IMR-90 (cell line): ENCODE measurements around the gene COL8A1. TPM values are rescaled to one million over a fixed set of nuclear protein-coding genes. Genes with fewer than 3 reads are reported as not detected.

Source experiments
- ATAC-seq: fragments of 200-7000 bp; cut with Tn5 transposase; 2 replicates; pipeline ENCODE4 v1.9.1; 2020; ENCODE audit warnings: low read depth, mild to moderate bottlenecking, moderate library complexity
- BruUV-seq: library from RNA; stranded (reverse); fragments of 400-500 nt; replicated peaks from 2 replicates; lab custom pipeline; 2021; lab: Mats Ljungman, UMichigan
- CTCF ChIA-PET: fragments of 300-600 bp; formaldehyde crosslinking; extraction: SDS; loops from one replicate; lab custom pipeline; 2021; ENCODE audit warnings: antibody characterized with exemption; lab: Yijun Ruan, JAX
- POLR2A ChIA-PET: fragments of 300-600 bp; sonication (Branson Sonifier 250); formaldehyde crosslinking; loops from one replicate; lab custom pipeline; 2022; ENCODE audit warnings: antibody characterized with exemption; ENCODE audit not compliant: unreplicated experiment; lab: Charles Lee
- DNase-seq: peaks from one replicate; pipeline ENCODE4 v3.0.0; 2013
- H2AFZ ChIP-seq: replicated peaks from 2 replicates; pipeline ENCODE3; 2013; ENCODE audit warnings: low read length, mild to moderate bottlenecking; ENCODE audit not compliant: poor library complexity
- H2AK5ac ChIP-seq: 2 replicates; pipeline ENCODE4 v1.6.1; 2013; ENCODE audit warnings: low read depth, low read length, inconsistent platforms
- H2AK9ac ChIP-seq: replicated peaks from 2 replicates; pipeline ENCODE3; 2013; ENCODE audit warnings: mild to moderate bottlenecking, low read depth, low read length, moderate library complexity; ENCODE audit not compliant: poor library complexity
- H2BK120ac ChIP-seq: 2 replicates; pipeline ENCODE4 v1.6.1; 2013; ENCODE audit warnings: low read depth, low read length, inconsistent platforms
- H2BK15ac ChIP-seq: 3 replicates; pipeline ENCODE4 v1.6.1; 2013; ENCODE audit warnings: low read depth, low read length, inconsistent platforms
- H2BK20ac ChIP-seq: 2 replicates; pipeline ENCODE4 v1.6.1; 2013; ENCODE audit warnings: low read depth, mild to moderate bottlenecking, inconsistent platforms, low read length, moderate library complexity
- H2BK5ac ChIP-seq: 2 replicates; pipeline ENCODE4 v1.6.1; 2013; ENCODE audit warnings: mild to moderate bottlenecking, low read depth, low read length, inconsistent platforms; ENCODE audit not compliant: poor library complexity, severe bottlenecking
- H3K14ac ChIP-seq: replicated peaks from 2 replicates; pipeline ENCODE4 v1.6.1; 2013; ENCODE audit warnings: low read depth, low read length, inconsistent platforms
- H3K18ac ChIP-seq: 2 replicates; pipeline ENCODE4 v1.6.1; 2013; ENCODE audit warnings: low read depth, low read length, control low read depth
- H3K23ac ChIP-seq: 2 replicates; pipeline ENCODE4 v1.6.1; 2013; ENCODE audit warnings: low read depth, low read length, inconsistent platforms
- H3K27ac ChIP-seq: 2 replicates; pipeline ENCODE4 v1.5.1; 2013; ENCODE audit warnings: mild to moderate bottlenecking, control low read depth, low read length; ENCODE audit not compliant: insufficient read depth
- H3K27me3 ChIP-seq: 2 replicates; pipeline ENCODE4 v1.6.1; 2013; ENCODE audit warnings: low read length; ENCODE audit not compliant: control insufficient read depth, insufficient read depth
- H3K36me3 ChIP-seq: 2 replicates; pipeline ENCODE4 v1.6.1; 2013; ENCODE audit warnings: low read length, mixed read lengths; ENCODE audit not compliant: control insufficient read depth, insufficient read depth
- H3K4ac ChIP-seq: 2 replicates; pipeline ENCODE4 v1.6.1; 2013; ENCODE audit warnings: low read depth, low read length, inconsistent platforms
- H3K4me1 ChIP-seq: 2 replicates; pipeline ENCODE4 v1.6.1; 2013; ENCODE audit warnings: low read length, mixed read lengths; ENCODE audit not compliant: control insufficient read depth, insufficient read depth
- H3K4me2 ChIP-seq: 2 replicates; pipeline ENCODE4 v1.6.1; 2013; ENCODE audit warnings: low read depth, mild to moderate bottlenecking, control low read depth, low read length, moderate library complexity
- H3K4me3 ChIP-seq: 2 replicates; pipeline ENCODE4 v1.5.1; 2013; ENCODE audit warnings: low read depth, mild to moderate bottlenecking, control low read depth, low read length, moderate library complexity; ENCODE audit not compliant: insufficient read depth
- H3K56ac ChIP-seq: 2 replicates; pipeline ENCODE4 v1.6.1; 2013; ENCODE audit warnings: low read length, inconsistent platforms; ENCODE audit not compliant: insufficient read depth; ENCODE audit errors: extremely low read depth
- H3K79me1 ChIP-seq, 2 experiments: 2 replicates each; pipeline ENCODE4 v1.6.1; 2013; ENCODE audit warnings: low read length in 2 of 2, inconsistent platforms in 1 of 2, low read depth in 1 of 2
- H3K9ac ChIP-seq: 2 replicates; pipeline ENCODE4 v1.6.1; 2013; ENCODE audit warnings: low read depth, low read length, control low read depth
- H3K9me1 ChIP-seq: 2 replicates; pipeline ENCODE4 v1.6.1; 2013; ENCODE audit warnings: low read length, inconsistent platforms; ENCODE audit not compliant: insufficient read depth
- H3K9me3 ChIP-seq: 2 replicates; pipeline ENCODE4 v1.6.1; 2013; ENCODE audit warnings: low read length; ENCODE audit not compliant: control insufficient read depth, insufficient read depth
- H4K20me1 ChIP-seq: 2 replicates; pipeline ENCODE4 v1.6.1; 2013; ENCODE audit warnings: low read length, inconsistent platforms; ENCODE audit not compliant: insufficient read depth
- H4K5ac ChIP-seq: 2 replicates; pipeline ENCODE4 v1.6.1; 2013; ENCODE audit warnings: mild to moderate bottlenecking, low read depth, low read length, control low read depth
- H4K8ac ChIP-seq, 2 experiments: 2 replicates each; pipeline ENCODE4 v1.6.1; 2013; ENCODE audit warnings: low read depth in 2 of 2, low read length in 2 of 2, control low read depth in 1 of 2, inconsistent platforms in 1 of 2
- H4K91ac ChIP-seq: 2 replicates; pipeline ENCODE4 v1.6.1; 2013; ENCODE audit warnings: low read depth, low read length, inconsistent platforms; ENCODE audit not compliant: insufficient read depth
- BHLHE40 ChIP-seq: fragments of 150-350 bp; IDR thresholded peaks from 2 replicates; pipeline ENCODE4 v1.6.1; 2016; ENCODE audit warnings: mild to moderate bottlenecking, low read depth, low read length
- CEBPB ChIP-seq: IDR thresholded peaks from 2 replicates; pipeline ENCODE4 v1.6.1; 2012; ENCODE audit warnings: low read depth, low read length, improper control_type of control experiment
- CHD1 ChIP-seq: IDR thresholded peaks from 2 replicates; pipeline ENCODE4 v1.6.1; 2012; ENCODE audit warnings: low read depth, low read length, improper control_type of control experiment
- FOS ChIP-seq: fragments of 150-350 bp; IDR thresholded peaks from 2 replicates; pipeline ENCODE4 v1.6.1; 2016; ENCODE audit warnings: low read depth, low read length
- MAFK ChIP-seq: IDR thresholded peaks from 2 replicates; pipeline ENCODE4 v1.6.1; 2012; ENCODE audit warnings: low read depth, low read length, improper control_type of control experiment
- MAZ ChIP-seq: IDR thresholded peaks from 2 replicates; pipeline ENCODE4 v1.6.1; 2012; ENCODE audit warnings: low read depth, mild to moderate bottlenecking, low read length, improper control_type of control experiment, moderate library complexity, borderline replicate concordance
- MXI1 ChIP-seq: IDR thresholded peaks from 2 replicates; pipeline ENCODE4 v1.6.1; 2012; ENCODE audit warnings: low read depth, mild to moderate bottlenecking, low read length, moderate library complexity, borderline replicate concordance
- NFE2L2 ChIP-seq: fragments of 150-350 bp; IDR thresholded peaks from 2 replicates; pipeline ENCODE4 v1.6.1; 2016; ENCODE audit warnings: low read depth, mild to moderate bottlenecking, low read length
- POLR2A ChIP-seq: IDR thresholded peaks from 2 replicates; pipeline ENCODE4 v1.6.1; 2012; ENCODE audit warnings: mild to moderate bottlenecking, low read depth, low read length
- RFX5 ChIP-seq: IDR thresholded peaks from 2 replicates; pipeline ENCODE4 v1.8.0; 2012; ENCODE audit warnings: low read depth, mild to moderate bottlenecking, low read length, moderate library complexity
- SMC3 ChIP-seq: fragments of 150-350 bp; IDR thresholded peaks from 2 replicates; pipeline ENCODE4 v1.6.1; 2016; ENCODE audit warnings: low read depth, mild to moderate bottlenecking, antibody characterized with exemption, low read length, moderate library complexity
- WGBS, 2 experiments: methylation state at CpG; one replicate each; pipeline versions ENCODE4 v1.1.5 to v1.1.7; 2013; ENCODE audit warnings: missing lambda C conversion rate in 2 of 2; ENCODE audit not compliant: insufficient read length in 1 of 2; ENCODE audit errors: extremely low coverage in 2 of 2; 5-methylcytosine and 5-hydroxymethylcytosine counted together
- dilution Hi-C: fragments of 300-500 bp; cut with HindIII; formaldehyde crosslinking; loops from one replicate; pipeline ENCODE4 v1.14.3; 2018; ENCODE audit warnings: low sequenced_read_pairs; ENCODE audit not compliant: unreplicated experiment
- in situ Hi-C: fragments of 300-500 bp; cut with MboI; formaldehyde crosslinking; loops from 3 replicates; pipeline ENCODE4 v1.14.3; 2019; ENCODE audit warnings: low sequenced_read_pairs, inconsistent platforms, mixed read lengths
- intact Hi-C: fragments of 100-400 bp; cut with micrococcal nuclease; formaldehyde crosslinking; loops from 2 replicates; pipeline ENCODE4 v1.10.0; 2022
- polyA plus RNA-seq, 3 experiments: library from polyadenylated mRNA; depleted of rRNA; stranded (reverse); fragments of >200 nt; gene quantifications; 2 replicates each; pipeline ENCODE4 v1.2.3, GENCODE V29; 2012; ENCODE audit warnings: low replicate concordance in 1 of 3
- total RNA-seq: library from RNA; depleted of rRNA; stranded (reverse); fragments of >200 nt; gene quantifications from 2 replicates; pipeline ENCODE4 v1.2.3, GENCODE V29; 2012
- TF ChIP-seq, protein P1 (sequence below): conservative IDR thresholded peaks from 2 replicates; pipeline ENCODE4 v1.5.1; 2012; ENCODE audit warnings: mild to moderate bottlenecking, low read depth, low read length, improper control_type of control experiment
- TF ChIP-seq, protein P2 (sequence below): fragments of 150-350 bp; IDR thresholded peaks from 2 replicates; pipeline ENCODE4 v1.6.1; 2016; ENCODE audit warnings: low read depth, mild to moderate bottlenecking, low read length, moderate library complexity, borderline replicate concordance
- TF ChIP-seq, protein P3 (sequence below): fragments of 150-350 bp; IDR thresholded peaks from 2 replicates; pipeline ENCODE4 v1.6.1; 2017; ENCODE audit warnings: mild to moderate bottlenecking, antibody characterized with exemption, low read length, low read depth

COL8A1 gene
- total and polyA plus RNA-seq, 2 of the 4 experiments (the other 2 are of a cell fraction) = 119 to 151 TPM

DNA sequence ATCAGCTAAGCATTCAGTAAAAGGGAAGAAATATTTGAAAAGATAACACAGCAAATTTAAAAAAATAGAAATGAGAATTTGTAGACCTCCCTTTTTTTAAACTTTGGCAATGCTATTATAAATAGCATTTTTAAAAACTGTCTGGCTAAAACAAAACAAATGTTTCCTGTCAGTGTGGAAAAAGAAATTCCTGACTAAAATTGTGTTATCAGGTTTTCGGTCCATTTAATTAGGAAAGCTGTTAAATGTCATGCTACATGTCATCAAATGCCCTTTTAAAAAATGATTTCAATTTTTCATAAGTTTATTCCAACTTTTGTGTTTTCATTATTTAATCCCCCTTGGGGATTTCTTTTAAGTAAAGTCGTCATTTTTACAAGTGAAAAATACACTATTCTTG, 29.6 kb downstream of the COL8A1 start:
- ChIA-PET POLR2A (no interaction called here), CTCF (interaction anchor here (0.5 to 1.0 kb wide), 2 partner anchors 23 to 995 kb away, joined by 3 to 4 read pairs; no protein-coding TSS in a partner anchor)
- Histone ChIP-seq H4K5ac (no peak overlapping the region), H3K9ac (no peak overlapping the region), H2AK5ac (no peak overlapping the region), H3K27ac (no peak overlapping the region), H3K56ac (no peak overlapping the region), H3K79me1 (peaks cover 29 to 43% of the 10 kb centered on the region in 2 experiments; a peak in 3 of 4 replicates), H3K36me3 (peaks cover 3% of the 10 kb centered on the region; the same call in 1 of the 2 replicates), H2BK20ac (no peak overlapping the region), H3K14ac (no peak overlapping the region), H2BK120ac (no peak overlapping the region), H3K4me1 (peaks cover 7% of the 10 kb centered on the region; the same call in 1 of the 2 replicates), H4K91ac (no peak overlapping the region), H2BK15ac (no peak overlapping the region), H3K9me1 (no peaks in the 10 kb centered on the region; the same call in none of the 2 replicates), H3K18ac (no peak overlapping the region), H2AFZ (no peak overlapping the region), H4K20me1 (no peaks in the 10 kb centered on the region; the same call in 1 of the 2 replicates), H3K4me3 (no peak overlapping the region), H3K4me2 (no peak overlapping the region), H2AK9ac (no peak overlapping the region), H3K23ac (no peak overlapping the region), H4K8ac (no peak overlapping the region), H3K27me3 (no peaks in the 10 kb centered on the region), H3K9me3 (no peaks in the 10 kb centered on the region), H3K4ac (no peak overlapping the region), H2BK5ac (no peak overlapping the region)
- intact Hi-C loops (no loop called here), dilution Hi-C loops (no loop called here), in situ Hi-C loops (no loop called here)
- no peak for DNase-seq
- BruUV-seq = no TSS peak
- TF ChIP-seq CEBPB = no peak
- no peak for TF ChIP-seq BHLHE40
- no peak for TF ChIP-seq NFE2L2
- no peak for TF ChIP-seq CHD1
- TF ChIP-seq, protein P1, sequence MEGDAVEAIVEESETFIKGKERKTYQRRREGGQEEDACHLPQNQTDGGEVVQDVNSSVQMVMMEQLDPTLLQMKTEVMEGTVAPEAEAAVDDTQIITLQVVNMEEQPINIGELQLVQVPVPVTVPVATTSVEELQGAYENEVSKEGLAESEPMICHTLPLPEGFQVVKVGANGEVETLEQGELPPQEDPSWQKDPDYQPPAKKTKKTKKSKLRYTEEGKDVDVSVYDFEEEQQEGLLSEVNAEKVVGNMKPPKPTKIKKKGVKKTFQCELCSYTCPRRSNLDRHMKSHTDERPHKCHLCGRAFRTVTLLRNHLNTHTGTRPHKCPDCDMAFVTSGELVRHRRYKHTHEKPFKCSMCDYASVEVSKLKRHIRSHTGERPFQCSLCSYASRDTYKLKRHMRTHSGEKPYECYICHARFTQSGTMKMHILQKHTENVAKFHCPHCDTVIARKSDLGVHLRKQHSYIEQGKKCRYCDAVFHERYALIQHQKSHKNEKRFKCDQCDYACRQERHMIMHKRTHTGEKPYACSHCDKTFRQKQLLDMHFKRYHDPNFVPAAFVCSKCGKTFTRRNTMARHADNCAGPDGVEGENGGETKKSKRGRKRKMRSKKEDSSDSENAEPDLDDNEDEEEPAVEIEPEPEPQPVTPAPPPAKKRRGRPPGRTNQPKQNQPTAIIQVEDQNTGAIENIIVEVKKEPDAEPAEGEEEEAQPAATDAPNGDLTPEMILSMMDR = no peak
- no peak for TF ChIP-seq MXI1
- no peak for TF ChIP-seq SMC3
- no peak for TF ChIP-seq MAZ
- no peak for TF ChIP-seq FOS
- no peak for TF ChIP-seq RFX5
- TF ChIP-seq, protein P2, sequence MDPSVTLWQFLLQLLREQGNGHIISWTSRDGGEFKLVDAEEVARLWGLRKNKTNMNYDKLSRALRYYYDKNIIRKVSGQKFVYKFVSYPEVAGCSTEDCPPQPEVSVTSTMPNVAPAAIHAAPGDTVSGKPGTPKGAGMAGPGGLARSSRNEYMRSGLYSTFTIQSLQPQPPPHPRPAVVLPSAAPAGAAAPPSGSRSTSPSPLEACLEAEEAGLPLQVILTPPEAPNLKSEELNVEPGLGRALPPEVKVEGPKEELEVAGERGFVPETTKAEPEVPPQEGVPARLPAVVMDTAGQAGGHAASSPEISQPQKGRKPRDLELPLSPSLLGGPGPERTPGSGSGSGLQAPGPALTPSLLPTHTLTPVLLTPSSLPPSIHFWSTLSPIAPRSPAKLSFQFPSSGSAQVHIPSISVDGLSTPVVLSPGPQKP = no peak
- TF ChIP-seq, protein P3, sequence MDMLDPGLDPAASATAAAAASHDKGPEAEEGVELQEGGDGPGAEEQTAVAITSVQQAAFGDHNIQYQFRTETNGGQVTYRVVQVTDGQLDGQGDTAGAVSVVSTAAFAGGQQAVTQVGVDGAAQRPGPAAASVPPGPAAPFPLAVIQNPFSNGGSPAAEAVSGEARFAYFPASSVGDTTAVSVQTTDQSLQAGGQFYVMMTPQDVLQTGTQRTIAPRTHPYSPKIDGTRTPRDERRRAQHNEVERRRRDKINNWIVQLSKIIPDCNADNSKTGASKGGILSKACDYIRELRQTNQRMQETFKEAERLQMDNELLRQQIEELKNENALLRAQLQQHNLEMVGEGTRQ = no peak
- no peak for TF ChIP-seq POLR2A
- no peak for TF ChIP-seq MAFK
- ATAC-seq = no peak
- no CpG with 5 or more reads among the region's 2 CpGs for WGBS, 2 experiments
